Cerebellar nuclear complex (tissue), 1 donor: Measurements from ENCODE around the gene TJAP1.
"Not testable (repeated sequence)": the region's sequence is repeated elsewhere in the genome, so short reads cannot be mapped to it uniquely, and the experiment has no call there.

Experiments used
- DNase-seq, 2 experiments: peaks; one replicate each; lab custom pipeline; 2025; lab: John Stamatoyannopoulos, UW

TJAP1 gene

GRCh38 chr6:43453831-43454230, 23.5 kb upstream of the TJAP1 start:
- DNase-seq, result no peak

- peak in 1 of 2 experiments; percentile 79 for DNase-seq
Observed at GRCh38 chr6:43454290-43454695, 23.1 kb upstream of the TJAP1 start.

GRCh38 chr6:43454696-43455530, 22.5 kb upstream of the TJAP1 start:
- DNase-seq, result no peak

- peak in 1 of 2 experiments; percentile 22 for DNase-seq
Observed at GRCh38 chr6:43455531-43456428, 21.6 kb upstream of the TJAP1 start, which contains the start of gene DLK2. Gene DLK2, minus strand, starts transcription at chr6:43455548. Its CDS starts 723 bp downstream, at chr6:43454825.

- DNase-seq, result no peak
Observed at GRCh38 chr6:43457643-43458042, 19.7 kb upstream of the TJAP1 start.

GRCh38 chr6:43458154-43458553, 19.2 kb upstream of the TJAP1 start:
- DNase-seq, result not testable (repeated sequence)

GRCh38 chr6:43459535-43459934, 17.8 kb upstream of the TJAP1 start:
- DNase-seq, result no peak

GRCh38 chr6:43460032-43460431, 17.3 kb upstream of the TJAP1 start:
- no peak for DNase-seq

GRCh38 chr6:43461936-43462335, 15.4 kb upstream of the TJAP1 start:
- no peak for DNase-seq

- DNase-seq, result no peak
Observed at GRCh38 chr6:43464337-43464736, 13.0 kb upstream of the TJAP1 start.

GRCh38 chr6:43465948-43466347, 11.4 kb upstream of the TJAP1 start:
- DNase-seq, result no peak

- not testable (repeated sequence) for DNase-seq
Observed at GRCh38 chr6:43467265-43467664, 10.1 kb upstream of the TJAP1 start.

GRCh38 chr6:43467752-43468151, 9.6 kb upstream of the TJAP1 start:
- DNase-seq, result no peak

- no peak for DNase-seq
Observed at GRCh38 chr6:43468240-43468639, 9.1 kb upstream of the TJAP1 start.

GRCh38 chr6:43468748-43469681, 8.4 kb upstream of the TJAP1 start:
- DNase-seq, result no peak

- DNase-seq, result no peak
Observed at GRCh38 chr6:43469947-43470346, 7.4 kb upstream of the TJAP1 start.

GRCh38 chr6:43471399-43471798, 6.0 kb upstream of the TJAP1 start:
- no peak for DNase-seq

- no peak for DNase-seq
Observed at GRCh38 chr6:43472515-43472914, 4.9 kb upstream of the TJAP1 start.

GRCh38 chr6:43475516-43475915, 1.9 kb upstream of the TJAP1 start:
- DNase-seq, result no peak

GRCh38 chr6:43476746-43477145, 624 bp upstream of the TJAP1 start:
- no peak for DNase-seq

- DNase-seq, result no peak
Observed at GRCh38 chr6:43478008-43478372, 620 bp downstream of the TJAP1 start.

GRCh38 chr6:43481075-43481474, 3.7 kb downstream of the TJAP1 start:
- DNase-seq, result no peak
